K562 (cell line): Measurements from ENCODE around the gene TFB2M. TPM values are rescaled to one million over a fixed set of nuclear protein-coding genes. Genes with fewer than 3 reads are reported as not detected.

ENCODE experiments used
- CBFA2T2 ChIP-seq: fragments of 450-650 bp; conservative IDR thresholded peaks from 2 replicates; pipeline ENCODE4 v1.6.1; 2017; ENCODE audit warnings: mild to moderate bottlenecking
- HDAC6 ChIP-seq: IDR thresholded peaks from 2 replicates; pipeline ENCODE4 v1.6.1; 2012; ENCODE audit warnings: low read depth, mild to moderate bottlenecking, control low read depth, inconsistent platforms, low read length, moderate library complexity
- NCOA2 ChIP-seq, 2 experiments: fragments of 450-650 bp; IDR thresholded peaks; 2 replicates each; pipeline ENCODE4 v1.6.1; 2018; ENCODE audit warnings: mild to moderate bottlenecking in 2 of 2, moderate library complexity in 1 of 2; ENCODE audit not compliant: partially characterized antibody in 2 of 2
- NFATC3 ChIP-seq: fragments of 450-650 bp; IDR thresholded peaks from 2 replicates; pipeline ENCODE4 v1.6.1; 2017; ENCODE audit warnings: mild to moderate bottlenecking
- NFE2 ChIP-seq: IDR thresholded peaks from 2 replicates; pipeline ENCODE4 v1.6.1; 2014; ENCODE audit warnings: antibody characterized with exemption, low read depth
- POLR2A ChIP-seq: fragments of 450-650 bp; conservative IDR thresholded peaks from 2 replicates; pipeline ENCODE4 v1.6.1; 2016
- polyA plus RNA-seq, 8 experiments: library from polyadenylated mRNA; depleted of rRNA in 4 of 8; stranded (reverse) in 5 of 8; unstranded in 3 of 8; fragments of >200 nt; fragmentation: Nextera tagmentation in 2 of 8; fragmentation: Illumina TruSeq in 1 of 8; extraction: Ambion mirVana in 2 of 8; extraction: Trizol in 1 of 8; gene quantifications; 2 replicates each; pipeline versions ENCODE4 v1.2.1 to v1.2.3, GENCODE V29; 2011 to 2014; ENCODE audit warnings: inconsistent platforms in 1 of 8, missing spikeins in 1 of 8
- total RNA-seq, 7 experiments: library from RNA; depleted of rRNA in 6 of 7; stranded (reverse); fragments of >200 nt in 6 of 7; fragmentation: Illumina TruSeq in 2 of 7; extraction: Trizol in 2 of 7; gene quantifications; 2 replicates each; pipeline versions ENCODE4 v1.2.1 to v1.2.3, GENCODE V29; 2011 to 2021; ENCODE audit warnings: low replicate concordance in 1 of 7
- TF ChIP-seq, protein P1 (sequence below), 2 experiments: fragments of 450-650 bp in 1 of 2; sonication (generic) in 1 of 2; formaldehyde crosslinking in 1 of 2; IDR thresholded peaks in 1 of 2; conservative IDR thresholded peaks in 1 of 2; 2 replicates each; pipeline versions ENCODE4 v1.6.1 to v1.8.1; 2016 to 2023; ENCODE audit warnings: mild to moderate bottlenecking in 2 of 2, moderate library complexity in 2 of 2, inconsistent platforms in 1 of 2, missing genetic modification reagents in 1 of 2
- TF ChIP-seq, protein P2 (sequence below): fragments of 450-650 bp; IDR thresholded peaks from 2 replicates; pipeline ENCODE4 v1.6.1; 2016
- TF ChIP-seq, protein P3 (sequence below): fragments of 150-350 bp; IDR thresholded peaks from 2 replicates; pipeline ENCODE4 v1.6.1; 2014; ENCODE audit warnings: low read depth, mild to moderate bottlenecking, low read length, borderline replicate concordance
- TF ChIP-seq, protein P4 (sequence below): conservative IDR thresholded peaks from 2 replicates; pipeline ENCODE4 v1.6.1; 2011; ENCODE audit warnings: low read depth, mild to moderate bottlenecking, low read length; ENCODE audit not compliant: control insufficient read depth

TFB2M gene
- total and polyA plus RNA-seq, 9 of the 15 experiments (the other 6 are each of a cell fraction or from before 2014, with no cell fraction given): 55.1 to 162 (median 70.6) TPM

DNA sequence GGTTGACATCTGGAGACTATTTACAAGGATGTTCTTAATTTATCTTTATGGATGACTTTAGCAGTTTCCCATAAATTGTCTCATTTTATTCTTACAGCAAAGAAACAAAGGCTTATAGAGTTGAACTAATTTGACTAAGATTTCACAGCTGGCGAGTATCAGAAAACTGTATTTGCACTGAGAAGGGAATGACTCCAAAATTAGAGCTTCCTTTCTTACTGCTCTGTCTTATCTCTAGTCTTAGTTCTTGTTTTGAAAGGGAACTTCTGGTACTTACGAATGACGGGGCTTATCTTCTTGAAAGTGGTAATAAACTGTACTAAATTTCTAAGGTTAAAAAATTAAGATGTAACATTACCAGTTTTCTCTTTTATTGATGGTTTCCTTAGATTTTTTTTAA lies 13.8 kb upstream of the TFB2M start (continued):
- TF ChIP-seq, protein P1, sequence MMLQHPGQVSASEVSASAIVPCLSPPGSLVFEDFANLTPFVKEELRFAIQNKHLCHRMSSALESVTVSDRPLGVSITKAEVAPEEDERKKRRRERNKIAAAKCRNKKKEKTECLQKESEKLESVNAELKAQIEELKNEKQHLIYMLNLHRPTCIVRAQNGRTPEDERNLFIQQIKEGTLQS (IDR thresholded peaks at IDR 0.05): no peak
- TF ChIP-seq, protein P1 (CRISPR knock-in tag; conservative IDR thresholded peaks at IDR 0.05): no peak
- TF ChIP-seq NFATC3: peak; percentile 15; the same call in 1 of the 2 replicates
- TF ChIP-seq, protein P2, sequence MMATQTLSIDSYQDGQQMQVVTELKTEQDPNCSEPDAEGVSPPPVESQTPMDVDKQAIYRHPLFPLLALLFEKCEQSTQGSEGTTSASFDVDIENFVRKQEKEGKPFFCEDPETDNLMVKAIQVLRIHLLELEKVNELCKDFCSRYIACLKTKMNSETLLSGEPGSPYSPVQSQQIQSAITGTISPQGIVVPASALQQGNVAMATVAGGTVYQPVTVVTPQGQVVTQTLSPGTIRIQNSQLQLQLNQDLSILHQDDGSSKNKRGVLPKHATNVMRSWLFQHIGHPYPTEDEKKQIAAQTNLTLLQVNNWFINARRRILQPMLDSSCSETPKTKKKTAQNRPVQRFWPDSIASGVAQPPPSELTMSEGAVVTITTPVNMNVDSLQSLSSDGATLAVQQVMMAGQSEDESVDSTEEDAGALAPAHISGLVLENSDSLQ: peak; percentile 44; the same call in 1 of the 2 replicates
- TF ChIP-seq CBFA2T2: no peak
- TF ChIP-seq, protein P3, sequence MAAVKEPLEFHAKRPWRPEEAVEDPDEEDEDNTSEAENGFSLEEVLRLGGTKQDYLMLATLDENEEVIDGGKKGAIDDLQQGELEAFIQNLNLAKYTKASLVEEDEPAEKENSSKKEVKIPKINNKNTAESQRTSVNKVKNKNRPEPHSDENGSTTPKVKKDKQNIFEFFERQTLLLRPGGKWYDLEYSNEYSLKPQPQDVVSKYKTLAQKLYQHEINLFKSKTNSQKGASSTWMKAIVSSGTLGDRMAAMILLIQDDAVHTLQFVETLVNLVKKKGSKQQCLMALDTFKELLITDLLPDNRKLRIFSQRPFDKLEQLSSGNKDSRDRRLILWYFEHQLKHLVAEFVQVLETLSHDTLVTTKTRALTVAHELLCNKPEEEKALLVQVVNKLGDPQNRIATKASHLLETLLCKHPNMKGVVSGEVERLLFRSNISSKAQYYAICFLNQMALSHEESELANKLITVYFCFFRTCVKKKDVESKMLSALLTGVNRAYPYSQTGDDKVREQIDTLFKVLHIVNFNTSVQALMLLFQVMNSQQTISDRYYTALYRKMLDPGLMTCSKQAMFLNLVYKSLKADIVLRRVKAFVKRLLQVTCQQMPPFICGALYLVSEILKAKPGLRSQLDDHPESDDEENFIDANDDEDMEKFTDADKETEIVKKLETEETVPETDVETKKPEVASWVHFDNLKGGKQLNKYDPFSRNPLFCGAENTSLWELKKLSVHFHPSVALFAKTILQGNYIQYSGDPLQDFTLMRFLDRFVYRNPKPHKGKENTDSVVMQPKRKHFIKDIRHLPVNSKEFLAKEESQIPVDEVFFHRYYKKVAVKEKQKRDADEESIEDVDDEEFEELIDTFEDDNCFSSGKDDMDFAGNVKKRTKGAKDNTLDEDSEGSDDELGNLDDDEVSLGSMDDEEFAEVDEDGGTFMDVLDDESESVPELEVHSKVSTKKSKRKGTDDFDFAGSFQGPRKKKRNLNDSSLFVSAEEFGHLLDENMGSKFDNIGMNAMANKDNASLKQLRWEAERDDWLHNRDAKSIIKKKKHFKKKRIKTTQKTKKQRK: no peak
- TF ChIP-seq NFE2: peak; percentile 60
- TF ChIP-seq, protein P4, sequence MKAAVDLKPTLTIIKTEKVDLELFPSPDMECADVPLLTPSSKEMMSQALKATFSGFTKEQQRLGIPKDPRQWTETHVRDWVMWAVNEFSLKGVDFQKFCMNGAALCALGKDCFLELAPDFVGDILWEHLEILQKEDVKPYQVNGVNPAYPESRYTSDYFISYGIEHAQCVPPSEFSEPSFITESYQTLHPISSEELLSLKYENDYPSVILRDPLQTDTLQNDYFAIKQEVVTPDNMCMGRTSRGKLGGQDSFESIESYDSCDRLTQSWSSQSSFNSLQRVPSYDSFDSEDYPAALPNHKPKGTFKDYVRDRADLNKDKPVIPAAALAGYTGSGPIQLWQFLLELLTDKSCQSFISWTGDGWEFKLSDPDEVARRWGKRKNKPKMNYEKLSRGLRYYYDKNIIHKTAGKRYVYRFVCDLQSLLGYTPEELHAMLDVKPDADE: no peak
- TF ChIP-seq NCOA2 (IDR thresholded peaks at IDR 0.05; ENCODE audit: partially characterized antibody in 2 of 2): no peak
- TF ChIP-seq HDAC6: no peak
- TF ChIP-seq POLR2A: no peak
